ENCODE data around the gene GLIS1.

GRCh38 chr1:53734650-53735211 is 4.2 kb downstream of the GLIS1 start:
- TF ChIP-seq EP300 (IDR thresholded peaks at IDR 0.05), result no peak
- TF ChIP-seq CTCF (IDR thresholded peaks at IDR 0.05), result no peak
- TF ChIP-seq POLR2AphosphoS5 (IDR thresholded peaks at IDR 0.05), result no peak
- no peak for TF ChIP-seq POLR2A (IDR thresholded peaks at IDR 0.05)

All from stomach (tissue), 4 donors.